Ishikawa (cell line): ENCODE results near the gene KBTBD4.

ENCODE experiments used
- CEBPB ChIP-seq: IDR thresholded peaks from 2 replicates; pipeline ENCODE4 v1.6.1; 2012
- CREB1 ChIP-seq: IDR thresholded peaks from 2 replicates; pipeline ENCODE4 v1.6.1; 2012; ENCODE audit warnings: low read depth
- EGR1 ChIP-seq: IDR thresholded peaks from 2 replicates; pipeline ENCODE4 v1.6.1; 2012
- EP300 ChIP-seq: IDR thresholded peaks from 2 replicates; pipeline ENCODE4 v1.6.1; 2012; ENCODE audit warnings: borderline replicate concordance
- FOXM1 ChIP-seq: IDR thresholded peaks from 2 replicates; pipeline ENCODE4 v1.6.1; 2012; ENCODE audit warnings: low read depth, borderline replicate concordance
- MAX ChIP-seq: IDR thresholded peaks from 2 replicates; pipeline ENCODE4 v1.6.1; 2012
- NFIC ChIP-seq: IDR thresholded peaks from 2 replicates; pipeline ENCODE4 v1.6.1; 2012
- RAD21 ChIP-seq: IDR thresholded peaks from 2 replicates; pipeline ENCODE4 v1.6.1; 2012; ENCODE audit warnings: low read depth
- REST ChIP-seq: IDR thresholded peaks from 2 replicates; pipeline ENCODE4 v1.6.1; 2012; ENCODE audit warnings: low read depth, mild to moderate bottlenecking
- TAF1 ChIP-seq: IDR thresholded peaks from 2 replicates; pipeline ENCODE4 v1.6.1; 2012; ENCODE audit warnings: low read depth, mild to moderate bottlenecking
- TCF12 ChIP-seq: IDR thresholded peaks from 2 replicates; pipeline ENCODE4 v1.6.1; 2012; ENCODE audit warnings: low read depth
- USF1 ChIP-seq: IDR thresholded peaks from 2 replicates; pipeline ENCODE4 v1.6.1; 2012
- YY1 ChIP-seq: IDR thresholded peaks from 2 replicates; pipeline ENCODE4 v1.6.1; 2012; ENCODE audit warnings: low read depth
- ZBTB7A ChIP-seq: IDR thresholded peaks from 2 replicates; pipeline ENCODE4 v1.6.1; 2012; ENCODE audit warnings: low read depth

GRCh38 chr11:47545298-47545697, 33.5 kb downstream of the KBTBD4 start:
- TF ChIP-seq REST (no peak), FOXM1 (no peak), EGR1 (no peak), EP300 (no peak), CREB1 (no peak), RAD21 (no peak), USF1 (no peak), MAX (no peak), TCF12 (no peak), ZBTB7A (no peak), TAF1 (no peak), CEBPB (no peak), YY1 (no peak), NFIC (no peak)
